GM23338 (cell line): ENCODE results near the gene SAA2. TPM values are rescaled to one million over a fixed set of nuclear protein-coding genes. Genes with fewer than 3 reads are reported as not detected.

ENCODE experiments used
- ATAC-seq: fragments of 200-7000 bp; cut with Tn5 transposase; 3 replicates; pipeline ENCODE4 v1.9.1; 2020
- DNase-seq: peaks from one replicate; pipeline ENCODE4 v3.0.0-alpha.2; 2015; ENCODE audit warnings: low spot score
- H2AFZ ChIP-seq: fragments of 200-600 bp; sonication (generic); 2 replicates; pipeline ENCODE4 v1.8.0; 2016; ENCODE audit warnings: antibody characterized with exemption, mild to moderate bottlenecking, moderate library complexity
- H3F3A ChIP-seq: fragments of 200-600 bp; sonication (generic); replicated peaks from 2 replicates; pipeline ENCODE4 v1.8.0; 2017; ENCODE audit warnings: antibody characterized with exemption, mixed run types, low read depth
- H3K27ac ChIP-seq: fragments of 200-600 bp; sonication (generic); 2 replicates; pipeline ENCODE4 v1.6.1; 2016; ENCODE audit warnings: low read depth
- H3K27me3 ChIP-seq: fragments of 200-600 bp; sonication (generic); 2 replicates; pipeline ENCODE4 v1.8.0; 2016; ENCODE audit warnings: mild to moderate bottlenecking, mixed run types, moderate library complexity; ENCODE audit not compliant: insufficient read depth
- H3K36me3 ChIP-seq: fragments of 200-600 bp; sonication (generic); 2 replicates; pipeline ENCODE4 v1.8.0; 2016; ENCODE audit warnings: mild to moderate bottlenecking; ENCODE audit not compliant: insufficient read depth
- H3K4me1 ChIP-seq: fragments of 200-600 bp; sonication (generic); 2 replicates; pipeline ENCODE4 v1.8.0; 2016; ENCODE audit warnings: mild to moderate bottlenecking, moderate library complexity; ENCODE audit not compliant: insufficient read depth
- H3K4me2 ChIP-seq: fragments of 200-600 bp; sonication (generic); 2 replicates; pipeline ENCODE4 v1.7.1; 2017; ENCODE audit warnings: mixed run types
- H3K4me3 ChIP-seq: fragments of 200-600 bp; sonication (generic); 2 replicates; pipeline ENCODE4 v1.6.1; 2016; ENCODE audit warnings: mixed run types
- H3K79me2 ChIP-seq: fragments of 200-600 bp; sonication (generic); replicated peaks from 2 replicates; pipeline ENCODE4 v1.8.0; 2017; ENCODE audit warnings: mild to moderate bottlenecking; ENCODE audit not compliant: insufficient read depth
- H3K9me2 ChIP-seq: fragments of 200-600 bp; sonication (generic); 2 replicates; pipeline ENCODE4 v1.8.0; 2017; ENCODE audit not compliant: insufficient read depth
- H4K20me1 ChIP-seq: fragments of 200-600 bp; sonication (generic); replicated peaks from 2 replicates; pipeline ENCODE4 v1.8.0; 2017; ENCODE audit warnings: mild to moderate bottlenecking; ENCODE audit not compliant: insufficient read depth
- H3K27ac Mint-ChIP-seq: 2 replicates; pipeline ENCODE4 v1.8.0; 2020; ENCODE audit warnings: inconsistent platforms, mild to moderate bottlenecking, moderate library complexity, mixed read lengths
- H3K27me3 Mint-ChIP-seq: 3 replicates; pipeline ENCODE4 v1.8.0; 2022; ENCODE audit warnings: low read depth, mild to moderate bottlenecking, moderate library complexity, mixed read lengths, inconsistent platforms; ENCODE audit not compliant: insufficient read depth, poor library complexity
- H3K36me3 Mint-ChIP-seq: 3 replicates; pipeline ENCODE4 v1.8.0; 2021; ENCODE audit warnings: low read depth, mild to moderate bottlenecking, inconsistent platforms, moderate library complexity, mixed read lengths
- H3K4me1 Mint-ChIP-seq: 3 replicates; pipeline ENCODE4 v1.8.0; 2020; ENCODE audit warnings: mild to moderate bottlenecking, inconsistent platforms, mixed read lengths
- H3K4me3 Mint-ChIP-seq: 3 replicates; pipeline ENCODE4 v1.8.0; 2021; ENCODE audit warnings: moderate library complexity, mild to moderate bottlenecking, inconsistent platforms, mixed read lengths
- H3K9me3 Mint-ChIP-seq: 3 replicates; pipeline ENCODE4 v1.8.0; 2020; ENCODE audit warnings: moderate library complexity, mild to moderate bottlenecking, inconsistent platforms, mixed read lengths
- CREB1 ChIP-seq: fragments of 250-450 bp; sonication (Bioruptor Pico); IDR thresholded peaks from 2 replicates; pipeline ENCODE4 v1.5.0; 2020; ENCODE audit warnings: low read depth, mild to moderate bottlenecking, moderate library complexity
- CTCF ChIP-seq, 2 experiments: fragments of 200-600 bp in 1 of 2; sonication (generic) in 1 of 2; conservative IDR thresholded peaks; 2 replicates each; pipeline versions ENCODE4 v1.5.1 to v1.6.1; 2016 to 2017; ENCODE audit warnings: antibody characterized with exemption in 2 of 2, low read depth in 2 of 2, mild to moderate bottlenecking in 2 of 2, moderate library complexity in 1 of 2
- EZH2 ChIP-seq: fragments of 200-600 bp; sonication (generic); IDR thresholded peaks from one replicate; pipeline ENCODE4 v1.8.0; 2017; ENCODE audit warnings: antibody characterized with exemption, mild to moderate bottlenecking, low read depth; ENCODE audit not compliant: unreplicated experiment
- JUNB ChIP-seq: IDR thresholded peaks from one replicate; pipeline ENCODE4 v1.6.1; 2016; ENCODE audit warnings: antibody characterized with exemption; ENCODE audit not compliant: unreplicated experiment
- NANOG ChIP-seq: IDR thresholded peaks from 2 replicates; pipeline ENCODE4 v1.6.1; 2016; ENCODE audit warnings: antibody characterized with exemption, borderline replicate concordance
- POLR2AphosphoS5 ChIP-seq: IDR thresholded peaks from 2 replicates; pipeline ENCODE4 v1.6.1; 2016; ENCODE audit warnings: antibody characterized with exemption, low read depth
- ZNF331 ChIP-seq: fragments of 250-450 bp; sonication (Bioruptor Pico); IDR thresholded peaks from 2 replicates; pipeline ENCODE4 v1.5.0; 2020; ENCODE audit warnings: low read depth, mild to moderate bottlenecking, moderate library complexity
- ZNF462 ChIP-seq: fragments of 250-450 bp; sonication (Bioruptor Pico); IDR thresholded peaks from 2 replicates; pipeline ENCODE4 v1.5.0; 2020; ENCODE audit warnings: mild to moderate bottlenecking, moderate library complexity
- polyA plus RNA-seq: library from polyadenylated mRNA; unstranded; fragments of >200 nt; fragmentation: Nextera tagmentation; extraction: Ambion mirVana; gene quantifications from 2 replicates; pipeline ENCODE4 v1.2.1, GENCODE V29; 2016
- total RNA-seq: library from RNA; depleted of rRNA; stranded (reverse); fragments of >200 nt; shearing (Covaris generic); gene quantifications from 2 replicates; pipeline ENCODE4 v1.2.3, GENCODE V29; 2014
- TF ChIP-seq, protein P1 (sequence below): IDR thresholded peaks from one replicate; pipeline ENCODE4 v1.6.1; 2018; ENCODE audit warnings: antibody characterized with exemption; ENCODE audit not compliant: unreplicated experiment

SAA2 gene
- total and polyA plus RNA-seq, 2 experiments from 2014 or later: not detected

DNA sequence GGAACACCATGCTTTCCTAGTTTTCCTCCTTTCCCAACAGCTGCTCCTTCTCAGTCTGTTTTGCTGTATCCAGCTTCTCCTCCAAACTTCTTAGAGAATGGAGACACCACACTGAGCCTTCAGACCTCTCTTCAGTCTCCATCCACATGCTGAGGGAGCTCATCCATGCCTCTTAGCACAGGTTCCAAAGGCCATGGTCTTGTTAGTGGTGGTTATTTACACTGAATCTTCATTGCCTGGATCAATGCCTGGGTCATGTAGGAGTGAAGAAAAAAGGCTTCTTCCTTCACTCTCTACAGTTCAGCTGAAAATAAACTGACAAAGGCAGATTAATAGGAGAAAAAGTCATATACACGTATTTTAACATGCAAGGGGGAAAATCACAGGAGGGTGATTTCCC, 8.8 kb downstream of the SAA2 start:
- peaks cover 2% of the 10 kb centered on the region; the same call in 2 of the 3 replicates for H3K9me3 Mint-ChIP-seq
- DNase-seq (no peak), ATAC-seq (no peak)
- no peaks in the 10 kb centered on the region for H3K36me3 Mint-ChIP-seq
- H3K4me2 ChIP-seq: no peak overlapping the region
- H3K36me3 ChIP-seq: no peaks in the 10 kb centered on the region
- no peak for TF ChIP-seq JUNB
- TF ChIP-seq ZNF331 (CRISPR knock-in tag): no peak
- TF ChIP-seq CREB1 (CRISPR knock-in tag): no peak
- no peak for TF ChIP-seq POLR2AphosphoS5
- TF ChIP-seq EZH2: no peak
- no peak overlapping the region for H3K27ac Mint-ChIP-seq
- no peaks in the 10 kb centered on the region for H3K4me1 ChIP-seq
- no peaks in the 10 kb centered on the region for H3K9me2 ChIP-seq
- no peaks in the 10 kb centered on the region for H4K20me1 ChIP-seq
- H3F3A ChIP-seq: no peaks in the 10 kb centered on the region
- peaks cover 8% of the 10 kb centered on the region for H3K27me3 Mint-ChIP-seq
- H2AFZ ChIP-seq: no peak overlapping the region
- no peak overlapping the region for H3K4me3 Mint-ChIP-seq
- H3K27ac ChIP-seq: no peak overlapping the region
- H3K4me1 Mint-ChIP-seq: no peaks in the 10 kb centered on the region
- no peaks in the 10 kb centered on the region for H3K27me3 ChIP-seq
- no peak overlapping the region for H3K4me3 ChIP-seq
- H3K79me2 ChIP-seq: no peaks in the 10 kb centered on the region

DNA sequence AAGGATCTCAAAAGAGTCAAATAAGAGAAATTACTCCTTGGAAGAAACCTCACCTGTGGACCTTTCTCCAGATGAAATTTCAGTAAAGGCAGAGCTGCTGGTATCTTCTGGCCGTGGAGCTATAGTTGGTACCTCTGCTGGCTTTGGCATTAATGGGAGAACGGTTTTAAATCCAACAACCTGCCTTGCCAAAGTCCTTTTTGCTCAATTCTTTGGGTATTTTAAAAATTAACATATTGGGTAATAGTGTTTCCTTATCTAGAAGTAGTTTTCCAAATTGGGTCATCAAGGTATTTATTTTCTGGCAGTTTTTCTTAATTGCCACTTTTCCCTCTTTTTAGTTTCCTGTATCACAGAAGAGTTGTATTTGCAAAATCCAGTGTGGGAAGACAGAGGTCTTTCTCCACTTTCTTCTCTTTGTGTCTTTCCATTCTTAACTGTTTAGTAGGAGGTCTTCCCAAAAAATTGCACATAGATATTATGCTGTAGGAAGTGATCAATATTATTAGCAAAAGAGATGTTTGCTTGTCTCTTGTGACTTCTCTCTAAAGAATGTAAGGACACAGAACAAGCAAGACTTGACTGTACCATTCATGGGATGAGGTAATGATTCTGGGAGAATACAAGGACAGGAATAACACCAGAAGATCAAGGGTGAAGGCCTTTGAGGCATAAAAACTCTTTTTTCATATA, 11.7 kb downstream of the SAA2 start, which contains the start of gene SAA4:
Gene SAA4 (minus strand): TSS at position 139 of the 693 bp plus-strand sequence. CDS start 876 bp downstream, outside the sequence.
- Histone ChIP-seq H2AFZ (0 out of 2 replicates have a peak within 1 kb of the TSS, but pooled peaks have one; percentile 47), H3F3A (no peaks in the 10 kb centered on the region), H3K4me1 (no peaks in the 10 kb centered on the region), H3K79me2 (no peaks in the 10 kb centered on the region), H4K20me1 (no peaks in the 10 kb centered on the region), H3K27me3 (no peaks in the 10 kb centered on the region), H3K4me2 (no peak within 1 kb of the TSS), H3K4me3 (no peak within 1 kb of the TSS), H3K27ac (no peak within 1 kb of the TSS), H3K36me3 (no peaks in the 10 kb centered on the region), H3K9me2 (no peaks in the 10 kb centered on the region)
- no peaks in the 10 kb centered on the region; the same call in 2 of the 3 replicates for H3K9me3 Mint-ChIP-seq
- no peak within 1 kb of the TSS for H3K4me3 Mint-ChIP-seq
- H3K27ac Mint-ChIP-seq: no peak within 1 kb of the TSS
- no peaks in the 10 kb centered on the region for H3K36me3 Mint-ChIP-seq
- no peaks in the 10 kb centered on the region for H3K4me1 Mint-ChIP-seq
- no peak for ATAC-seq
- no peak for DNase-seq
- peaks cover 3% of the 10 kb centered on the region for H3K27me3 Mint-ChIP-seq
- TF ChIP-seq CTCF (conservative IDR thresholded peaks at IDR 0.05; ENCODE audit: low read depth in 2 of 2) (no peak), ZNF462 (no peak), CREB1 (CRISPR knock-in tag) (no peak), NANOG (no peak), EZH2 (no peak)
- TF ChIP-seq, protein P1, sequence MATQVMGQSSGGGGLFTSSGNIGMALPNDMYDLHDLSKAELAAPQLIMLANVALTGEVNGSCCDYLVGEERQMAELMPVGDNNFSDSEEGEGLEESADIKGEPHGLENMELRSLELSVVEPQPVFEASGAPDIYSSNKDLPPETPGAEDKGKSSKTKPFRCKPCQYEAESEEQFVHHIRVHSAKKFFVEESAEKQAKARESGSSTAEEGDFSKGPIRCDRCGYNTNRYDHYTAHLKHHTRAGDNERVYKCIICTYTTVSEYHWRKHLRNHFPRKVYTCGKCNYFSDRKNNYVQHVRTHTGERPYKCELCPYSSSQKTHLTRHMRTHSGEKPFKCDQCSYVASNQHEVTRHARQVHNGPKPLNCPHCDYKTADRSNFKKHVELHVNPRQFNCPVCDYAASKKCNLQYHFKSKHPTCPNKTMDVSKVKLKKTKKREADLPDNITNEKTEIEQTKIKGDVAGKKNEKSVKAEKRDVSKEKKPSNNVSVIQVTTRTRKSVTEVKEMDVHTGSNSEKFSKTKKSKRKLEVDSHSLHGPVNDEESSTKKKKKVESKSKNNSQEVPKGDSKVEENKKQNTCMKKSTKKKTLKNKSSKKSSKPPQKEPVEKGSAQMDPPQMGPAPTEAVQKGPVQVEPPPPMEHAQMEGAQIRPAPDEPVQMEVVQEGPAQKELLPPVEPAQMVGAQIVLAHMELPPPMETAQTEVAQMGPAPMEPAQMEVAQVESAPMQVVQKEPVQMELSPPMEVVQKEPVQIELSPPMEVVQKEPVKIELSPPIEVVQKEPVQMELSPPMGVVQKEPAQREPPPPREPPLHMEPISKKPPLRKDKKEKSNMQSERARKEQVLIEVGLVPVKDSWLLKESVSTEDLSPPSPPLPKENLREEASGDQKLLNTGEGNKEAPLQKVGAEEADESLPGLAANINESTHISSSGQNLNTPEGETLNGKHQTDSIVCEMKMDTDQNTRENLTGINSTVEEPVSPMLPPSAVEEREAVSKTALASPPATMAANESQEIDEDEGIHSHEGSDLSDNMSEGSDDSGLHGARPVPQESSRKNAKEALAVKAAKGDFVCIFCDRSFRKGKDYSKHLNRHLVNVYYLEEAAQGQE: no peak
